GM23248 (cell line): Measurements from ENCODE around the gene ZDHHC14. TPM values are rescaled to one million over a fixed set of nuclear protein-coding genes. Genes with fewer than 3 reads are reported as not detected.

Source experiments
- DNase-seq: peaks from one replicate; pipeline ENCODE4 v3.0.0-alpha.2; 2015
- H2AFZ ChIP-seq: fragments of 200-600 bp; sonication (generic); 2 replicates; pipeline ENCODE4 v1.6.1; 2016; ENCODE audit warnings: antibody characterized with exemption
- H3F3A ChIP-seq: fragments of 200-600 bp; sonication (generic); 2 replicates; pipeline ENCODE4 v1.6.1; 2016; ENCODE audit warnings: mild to moderate bottlenecking, antibody characterized with exemption, mixed run types; ENCODE audit not compliant: insufficient read depth
- H3K27ac ChIP-seq: fragments of 200-600 bp; sonication (generic); 2 replicates; pipeline ENCODE4 v1.5.1; 2016; ENCODE audit warnings: mild to moderate bottlenecking
- H3K27me3 ChIP-seq: fragments of 200-600 bp; sonication (generic); replicated peaks from 2 replicates; pipeline ENCODE4 v1.6.1; 2016; ENCODE audit warnings: mild to moderate bottlenecking; ENCODE audit not compliant: insufficient read depth
- H3K36me3 ChIP-seq: fragments of 200-600 bp; sonication (generic); 2 replicates; pipeline ENCODE4 v1.6.1; 2016; ENCODE audit warnings: low read depth, mild to moderate bottlenecking
- H3K4me1 ChIP-seq: fragments of 200-600 bp; sonication (generic); 2 replicates; pipeline ENCODE4 v1.6.1; 2016; ENCODE audit warnings: mild to moderate bottlenecking; ENCODE audit not compliant: insufficient read depth
- H3K4me2 ChIP-seq: fragments of 200-600 bp; sonication (generic); one replicate; pipeline ENCODE4 v1.6.1; 2016; ENCODE audit warnings: mild to moderate bottlenecking; ENCODE audit not compliant: unreplicated experiment
- H3K4me3 ChIP-seq: fragments of 200-600 bp; sonication (generic); 2 replicates; pipeline ENCODE4 v1.5.1; 2016; ENCODE audit warnings: mild to moderate bottlenecking
- H3K79me2 ChIP-seq: fragments of 200-600 bp; sonication (generic); 2 replicates; pipeline ENCODE4 v1.6.1; 2016; ENCODE audit warnings: mild to moderate bottlenecking; ENCODE audit not compliant: insufficient read depth
- H3K9ac ChIP-seq: fragments of 200-600 bp; sonication (generic); 2 replicates; pipeline ENCODE4 v1.6.1; 2016; ENCODE audit warnings: mild to moderate bottlenecking
- H3K9me2 ChIP-seq: fragments of 200-600 bp; sonication (generic); 2 replicates; pipeline ENCODE4 v1.6.1; 2016; ENCODE audit warnings: mixed run types, mild to moderate bottlenecking, moderate library complexity; ENCODE audit not compliant: insufficient read depth
- H3K9me3 ChIP-seq: fragments of 200-600 bp; sonication (generic); one replicate; pipeline ENCODE4 v1.6.1; 2017; ENCODE audit warnings: low read depth
- H4K20me1 ChIP-seq: fragments of 200-600 bp; sonication (generic); 2 replicates; pipeline ENCODE4 v1.6.0; 2016; ENCODE audit not compliant: insufficient read depth
- EZH2 ChIP-seq: fragments of 200-600 bp; sonication (generic); IDR thresholded peaks from 2 replicates; pipeline ENCODE4 v1.6.1; 2018; ENCODE audit warnings: antibody characterized with exemption, mild to moderate bottlenecking; ENCODE audit not compliant: insufficient read depth, poor library complexity, severe bottlenecking
- EZH2phosphoT487 ChIP-seq: fragments of 200-600 bp; sonication (generic); IDR thresholded peaks from 2 replicates; pipeline ENCODE4 v1.6.1; 2018; ENCODE audit warnings: antibody characterized with exemption, moderate library complexity, mild to moderate bottlenecking, low read depth; ENCODE audit not compliant: insufficient read depth
- WGBS, 2 experiments: methylation state at CpG; one replicate each; pipeline ENCODE4 v1.1.6; 2015 to 2017; ENCODE audit warnings: low lambda C conversion rate in 2 of 2, low coverage in 1 of 2; ENCODE audit errors: missing lambda C conversion rate in 2 of 2; 5-methylcytosine and 5-hydroxymethylcytosine counted together
- in situ Hi-C: fragments of 300-500 bp; cut with MboI; formaldehyde crosslinking; loops from 2 replicates; pipeline ENCODE4 v1.15.0; 2020
- polyA plus RNA-seq: library from polyadenylated mRNA; unstranded; fragments of >200 nt; fragmentation: Nextera tagmentation; extraction: Ambion mirVana; gene quantifications from 2 replicates; pipeline ENCODE4 v1.2.1, GENCODE V29; 2016
- total RNA-seq: library from RNA; depleted of rRNA; stranded (reverse); fragments of >200 nt; shearing (Covaris generic); gene quantifications from 2 replicates; pipeline ENCODE4 v1.2.3, GENCODE V29; 2014

The ZDHHC14 gene
- total and polyA plus RNA-seq, 2 experiments from 2014 or later, result 1.4 to 4.5 TPM

DNA sequence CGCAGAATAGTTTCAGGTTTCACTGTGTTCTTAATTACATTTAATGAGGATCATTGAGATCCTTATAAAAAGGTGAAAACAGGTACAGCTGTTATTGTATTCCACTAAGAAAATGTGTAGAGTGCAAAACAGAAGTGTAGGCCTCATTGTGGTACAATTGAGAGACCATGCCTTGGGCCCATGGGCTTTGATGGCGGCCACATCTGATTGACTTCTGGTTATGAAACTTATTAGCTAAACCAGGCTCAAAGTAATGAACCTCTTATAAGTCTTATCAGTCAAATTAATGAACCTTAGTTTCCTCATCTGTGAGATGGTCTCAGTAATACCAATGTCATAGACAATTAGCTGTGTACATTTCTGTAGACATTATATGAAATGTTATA is 148.7 kb downstream of the ZDHHC14 start:
- TF ChIP-seq EZH2phosphoT487 (no peak), EZH2 (no peak)
- no peaks in the 10 kb centered on the region for H3K9me3 ChIP-seq
- H3K4me2 ChIP-seq, result no peak overlapping the region
- no peak overlapping the region for H3K27ac ChIP-seq
- no peaks in the 10 kb centered on the region for H3K9me2 ChIP-seq
- H3K27me3 ChIP-seq, result no peaks in the 10 kb centered on the region
- no peaks in the 10 kb centered on the region for H3K4me1 ChIP-seq
- in situ Hi-C loops, result no loop called here
- 80 to 81% methylated on average over 2 of the region's 2 CpGs for WGBS, 2 experiments
- H4K20me1 ChIP-seq, result no peaks in the 10 kb centered on the region
- DNase-seq, result no peak
- peaks cover 2% of the 10 kb centered on the region; the same call in 1 of the 2 replicates for H3F3A ChIP-seq
- no peak overlapping the region for H3K9ac ChIP-seq
- H2AFZ ChIP-seq, result no peak overlapping the region
- H3K36me3 ChIP-seq, result no peaks in the 10 kb centered on the region
- no peaks in the 10 kb centered on the region for H3K79me2 ChIP-seq
- H3K4me3 ChIP-seq, result no peak overlapping the region

DNA sequence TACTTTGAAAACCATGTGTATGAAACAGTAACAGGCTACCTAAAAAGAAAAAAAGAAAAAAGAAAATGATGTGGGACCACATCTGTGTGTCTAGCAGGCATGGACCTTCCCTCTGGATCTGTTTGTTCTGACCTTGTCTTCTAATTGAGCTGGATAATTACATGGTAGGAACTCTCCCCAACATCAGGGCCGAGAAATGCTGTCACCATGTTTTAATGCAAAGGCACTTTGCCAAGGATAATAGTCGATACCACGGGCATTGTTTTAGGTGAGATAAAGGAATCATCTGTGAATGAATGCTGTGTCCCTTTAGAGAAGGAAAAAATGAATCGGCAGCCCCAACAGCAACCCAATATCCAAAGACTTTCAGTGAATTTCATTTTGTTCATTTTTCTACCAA is 149.1 kb downstream of the ZDHHC14 start:
- 91 to 92% methylated on average over 4 of the region's 4 CpGs for WGBS, 2 experiments
- H3K4me1 ChIP-seq, result peaks cover 3% of the 10 kb centered on the region
- no peaks in the 10 kb centered on the region for H3K9me2 ChIP-seq
- no peak for DNase-seq
- H3K4me2 ChIP-seq, result no peak overlapping the region
- no peak for TF ChIP-seq EZH2phosphoT487
- TF ChIP-seq EZH2, result no peak
- H3K9ac ChIP-seq, result no peak overlapping the region
- in situ Hi-C loops, result no loop called here
- H3K4me3 ChIP-seq, result no peak overlapping the region
- no peak overlapping the region for H2AFZ ChIP-seq
- H3K9me3 ChIP-seq, result no peaks in the 10 kb centered on the region
- no peaks in the 10 kb centered on the region for H3K27me3 ChIP-seq
- H3F3A ChIP-seq, result peaks cover 7% of the 10 kb centered on the region; the same call in 1 of the 2 replicates
- no peaks in the 10 kb centered on the region for H3K79me2 ChIP-seq
- H3K27ac ChIP-seq, result no peak overlapping the region
- no peaks in the 10 kb centered on the region for H4K20me1 ChIP-seq
- no peaks in the 10 kb centered on the region for H3K36me3 ChIP-seq

- H3K4me1 ChIP-seq, result peaks cover 9% of the 10 kb centered on the region
- no peak overlapping the region for H3K4me2 ChIP-seq
- no peaks in the 10 kb centered on the region for H3K9me3 ChIP-seq
- TF ChIP-seq EZH2phosphoT487, result no peak
- TF ChIP-seq EZH2, result no peak
- no peak overlapping the region for H3K4me3 ChIP-seq
- H3K9ac ChIP-seq, result no peak overlapping the region
- in situ Hi-C loops, result no loop called here
- no peak for DNase-seq
- 81 to 84% methylated on average over 10 of the region's 10 CpGs for WGBS, 2 experiments
- no peaks in the 10 kb centered on the region for H3K9me2 ChIP-seq
- no peaks in the 10 kb centered on the region for H3K79me2 ChIP-seq
- no peak overlapping the region for H3K27ac ChIP-seq
- no peaks in the 10 kb centered on the region for H3K27me3 ChIP-seq
- peaks cover 13% of the 10 kb centered on the region for H3F3A ChIP-seq
- H2AFZ ChIP-seq, result no peak overlapping the region
- no peaks in the 10 kb centered on the region for H3K36me3 ChIP-seq
- no peaks in the 10 kb centered on the region for H4K20me1 ChIP-seq
Observed at GRCh38 chr6:157530724-157531168, 149.8 kb downstream of the ZDHHC14 start.

GRCh38 chr6:157531169-157531985 is 150.4 kb downstream of the ZDHHC14 start:
- Histone ChIP-seq H3K4me3 (no peak overlapping the region), H3K9ac (no peak overlapping the region), H3K9me2 (no peaks in the 10 kb centered on the region), H3K9me3 (no peaks in the 10 kb centered on the region), H2AFZ (no peak overlapping the region), H3K27ac (no peak overlapping the region), H3K36me3 (no peaks in the 10 kb centered on the region), H4K20me1 (no peaks in the 10 kb centered on the region), H3K4me2 (no peak overlapping the region), H3K4me1 (peaks cover 15% of the 10 kb centered on the region), H3K79me2 (no peaks in the 10 kb centered on the region), H3K27me3 (no peaks in the 10 kb centered on the region), H3F3A (peaks cover 20% of the 10 kb centered on the region)
- in situ Hi-C loops, result no loop called here
- DNase-seq, result no peak
- TF ChIP-seq EZH2 (no peak), EZH2phosphoT487 (no peak)
- 91 to 93% methylated on average over 25 of the region's 25 CpGs for WGBS, 2 experiments
